Measurements from ENCODE around the gene FAM98C.

FAM98C gene

GRCh38 chr19:38378866-38379265 lies 24.0 kb upstream of the FAM98C start:
- TF ChIP-seq, protein P1, sequence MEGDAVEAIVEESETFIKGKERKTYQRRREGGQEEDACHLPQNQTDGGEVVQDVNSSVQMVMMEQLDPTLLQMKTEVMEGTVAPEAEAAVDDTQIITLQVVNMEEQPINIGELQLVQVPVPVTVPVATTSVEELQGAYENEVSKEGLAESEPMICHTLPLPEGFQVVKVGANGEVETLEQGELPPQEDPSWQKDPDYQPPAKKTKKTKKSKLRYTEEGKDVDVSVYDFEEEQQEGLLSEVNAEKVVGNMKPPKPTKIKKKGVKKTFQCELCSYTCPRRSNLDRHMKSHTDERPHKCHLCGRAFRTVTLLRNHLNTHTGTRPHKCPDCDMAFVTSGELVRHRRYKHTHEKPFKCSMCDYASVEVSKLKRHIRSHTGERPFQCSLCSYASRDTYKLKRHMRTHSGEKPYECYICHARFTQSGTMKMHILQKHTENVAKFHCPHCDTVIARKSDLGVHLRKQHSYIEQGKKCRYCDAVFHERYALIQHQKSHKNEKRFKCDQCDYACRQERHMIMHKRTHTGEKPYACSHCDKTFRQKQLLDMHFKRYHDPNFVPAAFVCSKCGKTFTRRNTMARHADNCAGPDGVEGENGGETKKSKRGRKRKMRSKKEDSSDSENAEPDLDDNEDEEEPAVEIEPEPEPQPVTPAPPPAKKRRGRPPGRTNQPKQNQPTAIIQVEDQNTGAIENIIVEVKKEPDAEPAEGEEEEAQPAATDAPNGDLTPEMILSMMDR (conservative IDR thresholded peaks at IDR 0.05): no peak
- TF ChIP-seq ZFX (IDR thresholded peaks at IDR 0.05): no peak
- H3K27ac ChIP-seq: no peak overlapping the region

DNA sequence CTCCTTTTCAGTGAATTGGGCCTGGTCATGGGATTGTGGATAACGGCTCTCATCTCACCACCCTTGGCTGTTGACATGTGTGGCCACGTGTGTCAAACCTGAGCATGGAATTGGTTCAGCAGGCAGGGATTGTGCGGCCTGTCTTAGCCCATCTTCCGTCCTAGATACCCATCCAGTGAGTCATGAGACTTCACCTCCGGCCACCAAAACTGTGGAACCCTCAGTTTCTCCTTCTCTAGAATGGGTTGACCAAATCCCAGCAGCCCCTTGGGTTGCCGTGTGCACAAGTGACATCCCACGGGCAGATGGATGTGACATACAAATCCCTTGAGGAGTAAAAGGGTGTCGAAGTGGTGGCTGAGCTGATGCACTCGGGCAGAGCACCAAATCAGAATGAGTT lies 21.8 kb upstream of the FAM98C start:
- TF ChIP-seq ZFX (IDR thresholded peaks at IDR 0.05): no peak
- TF ChIP-seq, protein P1 (conservative IDR thresholded peaks at IDR 0.05): no peak
- no peak overlapping the region for H3K27ac ChIP-seq

GRCh38 chr19:38383184-38383583 lies 19.7 kb upstream of the FAM98C start:
- no peak for TF ChIP-seq ZFX (IDR thresholded peaks at IDR 0.05)
- TF ChIP-seq, protein P1 (conservative IDR thresholded peaks at IDR 0.05): no peak
- no peak overlapping the region for H3K27ac ChIP-seq

- TF ChIP-seq, protein P1 (conservative IDR thresholded peaks at IDR 0.05): no peak
- TF ChIP-seq ZFX (IDR thresholded peaks at IDR 0.05): no peak
- H3K27ac ChIP-seq: no peak overlapping the region
These were observed 19.1 kb upstream of the FAM98C start for GRCh38 chr19:38383743-38384142.

DNA sequence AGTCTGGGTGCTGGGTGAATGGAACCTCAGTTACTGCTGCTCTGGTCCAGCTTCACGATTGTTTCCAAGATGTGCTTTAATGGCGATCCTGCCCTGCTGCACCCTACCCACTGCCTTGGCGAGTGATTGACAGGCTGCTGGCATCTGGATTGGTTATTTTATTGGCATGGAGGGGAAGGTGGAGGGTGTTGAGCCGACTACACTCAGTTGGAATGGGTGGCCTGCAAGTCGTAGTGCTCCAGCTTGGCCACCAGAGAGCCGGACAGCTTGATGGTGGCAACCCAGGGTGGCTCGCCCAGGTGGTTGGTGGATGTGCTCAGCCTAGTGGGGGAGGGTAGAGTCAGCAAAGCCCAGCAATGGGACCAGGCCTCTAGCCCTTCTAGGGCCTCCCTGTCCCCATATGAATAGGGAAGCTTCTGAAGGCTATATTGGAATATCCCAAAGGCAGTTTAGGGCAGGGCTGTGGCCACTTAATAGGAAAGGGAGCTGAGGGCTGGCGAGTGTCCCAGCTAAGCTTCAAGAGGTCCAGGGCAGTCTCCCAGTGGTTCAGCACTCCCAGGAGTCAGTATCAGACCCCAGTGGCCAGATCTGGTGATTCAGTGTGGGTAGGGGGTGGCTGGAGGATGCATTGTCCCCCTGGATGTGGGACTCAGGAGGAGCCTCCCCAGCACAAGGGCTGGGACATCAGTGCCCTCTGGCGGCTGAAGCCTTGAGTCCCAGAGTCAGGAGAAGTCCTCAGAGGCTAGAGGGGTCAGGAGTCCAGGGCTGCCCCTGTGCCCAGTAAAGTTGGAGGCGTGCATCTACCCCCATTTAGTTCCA lies 18.5 kb upstream of the FAM98C start:
- no peak for TF ChIP-seq ZFX (IDR thresholded peaks at IDR 0.05)
- TF ChIP-seq, protein P1 (conservative IDR thresholded peaks at IDR 0.05): no peak
- no peak overlapping the region for H3K27ac ChIP-seq

- no peak for TF ChIP-seq ZFX (IDR thresholded peaks at IDR 0.05)
- TF ChIP-seq, protein P1 (conservative IDR thresholded peaks at IDR 0.05): no peak
- H3K27ac ChIP-seq: no peak overlapping the region
These were observed 17.7 kb upstream of the FAM98C start for GRCh38 chr19:38385057-38385803.

- TF ChIP-seq, protein P1 (conservative IDR thresholded peaks at IDR 0.05): no peak
- no peak for TF ChIP-seq ZFX (IDR thresholded peaks at IDR 0.05)
These were observed 17.1 kb upstream of the FAM98C start for GRCh38 chr19:38385804-38386257.

More at GRCh38 chr19:38385804-38386257, 17.1 kb upstream of the FAM98C start:
- no peak overlapping the region for H3K27ac ChIP-seq
